K562 (cell line): Measurements from ENCODE around the gene ADGRE2. TPM values are rescaled to one million over a fixed set of nuclear protein-coding genes. Genes with fewer than 3 reads are reported as not detected.

Experiments used
- CBX2 ChIP-seq: fragments of 200-600 bp; sonication (generic); IDR thresholded peaks from one replicate; pipeline ENCODE4 v1.6.1; 2012; ENCODE audit warnings: mild to moderate bottlenecking, low read length, inconsistent platforms; ENCODE audit not compliant: insufficient read depth, poor library complexity, severe bottlenecking
- FOXJ3 ChIP-seq: sonication (generic); formaldehyde crosslinking; IDR thresholded peaks from 2 replicates; pipeline ENCODE4 v1.4.0; 2020; ENCODE audit warnings: mild to moderate bottlenecking, missing genetic modification reagents
- MYNN ChIP-seq, 2 experiments: sonication (generic); formaldehyde crosslinking in 1 of 2; IDR thresholded peaks; 2 replicates each; pipeline versions ENCODE4 v1.5.0 to v1.6.1; 2016 to 2020; ENCODE audit warnings: antibody characterized with exemption in 1 of 2, missing genetic modification reagents in 1 of 2
- NFATC3 ChIP-seq: fragments of 450-650 bp; IDR thresholded peaks from 2 replicates; pipeline ENCODE4 v1.6.1; 2017; ENCODE audit warnings: mild to moderate bottlenecking
- PHB ChIP-seq: fragments of 250-450 bp; sonication (Bioruptor Pico); IDR thresholded peaks from 2 replicates; pipeline ENCODE4 v1.5.0; 2021
- POLR2G ChIP-seq: fragments of 200-400 bp; formaldehyde crosslinking; IDR thresholded peaks from 2 replicates; pipeline ENCODE4 v1.6.1; 2017; ENCODE audit warnings: low read depth, mild to moderate bottlenecking, antibody characterized with exemption, low read length, moderate library complexity
- TAF9B ChIP-seq: fragments of 450-650 bp; IDR thresholded peaks from 2 replicates; pipeline ENCODE4 v1.6.1; 2018; ENCODE audit warnings: mild to moderate bottlenecking; ENCODE audit not compliant: partially characterized antibody
- ZBTB40 ChIP-seq, 2 experiments: fragments of 450-650 bp in 1 of 2; sonication (generic) in 1 of 2; formaldehyde crosslinking in 1 of 2; IDR thresholded peaks; 2 replicates each; pipeline versions ENCODE4 v1.7.1 to v1.9.0; 2016 to 2022; ENCODE audit warnings: inconsistent platforms in 1 of 2, mild to moderate bottlenecking in 1 of 2, missing genetic modification reagents in 1 of 2
- ZNF253 ChIP-seq: fragments of 250-450 bp; sonication (Bioruptor Pico); conservative IDR thresholded peaks from 2 replicates; pipeline ENCODE4 v1.6.1; 2021; ENCODE audit warnings: mild to moderate bottlenecking
- ZNF316 ChIP-seq: fragments of 450-650 bp; IDR thresholded peaks from 2 replicates; pipeline ENCODE4 v1.6.1; 2016
- polyA plus RNA-seq, 8 experiments: library from polyadenylated mRNA; depleted of rRNA in 4 of 8; stranded (reverse) in 5 of 8; unstranded in 3 of 8; fragments of >200 nt; fragmentation: Nextera tagmentation in 2 of 8; fragmentation: Illumina TruSeq in 1 of 8; extraction: Ambion mirVana in 2 of 8; extraction: Trizol in 1 of 8; gene quantifications; 2 replicates each; pipeline versions ENCODE4 v1.2.1 to v1.2.3, GENCODE V29; 2011 to 2014; ENCODE audit warnings: inconsistent platforms in 1 of 8, missing spikeins in 1 of 8
- total RNA-seq, 7 experiments: library from RNA; depleted of rRNA in 6 of 7; stranded (reverse); fragments of >200 nt in 6 of 7; fragmentation: Illumina TruSeq in 2 of 7; extraction: Trizol in 2 of 7; gene quantifications; 2 replicates each; pipeline versions ENCODE4 v1.2.1 to v1.2.3, GENCODE V29; 2011 to 2021; ENCODE audit warnings: low replicate concordance in 1 of 7
- TF ChIP-seq, protein P1 (sequence below): fragments of 450-650 bp; formaldehyde crosslinking; IDR thresholded peaks from 2 replicates; pipeline ENCODE4 v1.4.0; 2020; ENCODE audit warnings: mild to moderate bottlenecking, mixed read lengths
- TF ChIP-seq, protein P2 (sequence below): sonication (generic); formaldehyde crosslinking; IDR thresholded peaks from 2 replicates; pipeline ENCODE4 v1.8.0; 2022; ENCODE audit warnings: mild to moderate bottlenecking, missing genetic modification reagents

ADGRE2 gene
- total and polyA plus RNA-seq, 9 of the 15 experiments (the other 6 are each of a cell fraction or from before 2014, with no cell fraction given): 4.3 to 17.3 (median 9.8) TPM

DNA sequence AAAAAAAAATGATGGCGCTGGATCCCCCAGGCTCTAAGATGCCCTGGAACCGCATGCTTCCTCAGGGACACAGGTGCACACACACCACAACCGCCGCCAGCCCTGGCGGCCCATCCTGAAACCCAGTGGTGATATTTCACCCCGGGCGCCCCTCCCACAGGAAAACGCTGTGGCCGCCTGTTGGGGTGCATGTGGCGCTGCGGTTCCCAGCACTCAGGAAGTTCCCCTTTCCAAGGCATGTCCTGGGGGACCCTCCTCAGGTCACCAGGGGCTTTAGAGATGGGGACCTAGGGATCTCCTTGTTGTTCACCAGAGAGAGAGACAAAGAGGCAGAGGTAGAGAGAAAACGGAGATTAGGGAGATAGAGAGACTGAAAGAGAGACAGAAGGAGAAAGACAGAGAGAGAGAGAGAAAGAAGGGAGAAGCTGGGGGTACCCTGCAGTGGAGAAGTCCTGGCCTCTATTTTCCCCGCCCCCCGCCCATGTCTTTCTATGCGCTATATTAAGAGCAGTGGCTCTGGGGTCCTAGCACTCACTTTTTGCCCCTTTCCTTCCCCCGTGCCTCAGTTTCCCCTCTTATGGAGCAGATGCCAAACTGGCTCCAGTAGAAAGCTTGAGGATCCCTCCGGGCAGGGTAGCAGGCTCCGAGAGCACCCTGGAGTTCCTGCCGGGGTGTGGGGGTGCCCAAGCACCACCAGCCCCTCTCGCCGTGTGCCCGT lies 2.3 kb downstream of the ADGRE2 start (continued):
- TF ChIP-seq ZNF316 (no peak), PHB (no peak), POLR2G (no peak), FOXJ3 (CRISPR knock-in tag) (no peak), MYNN (IDR thresholded peaks at IDR 0.05) (no peak), MYNN (CRISPR knock-in tag; IDR thresholded peaks at IDR 0.05) (no peak), ZBTB40 (IDR thresholded peaks at IDR 0.05) (peak; percentile 2; the same call in 1 of the 2 replicates), ZBTB40 (CRISPR knock-in tag; IDR thresholded peaks at IDR 0.05) (no peak), TAF9B (no peak), ZNF253 (CRISPR knock-in tag) (no peak), NFATC3 (no peak), CBX2 (no peak)
- TF ChIP-seq, protein P1, sequence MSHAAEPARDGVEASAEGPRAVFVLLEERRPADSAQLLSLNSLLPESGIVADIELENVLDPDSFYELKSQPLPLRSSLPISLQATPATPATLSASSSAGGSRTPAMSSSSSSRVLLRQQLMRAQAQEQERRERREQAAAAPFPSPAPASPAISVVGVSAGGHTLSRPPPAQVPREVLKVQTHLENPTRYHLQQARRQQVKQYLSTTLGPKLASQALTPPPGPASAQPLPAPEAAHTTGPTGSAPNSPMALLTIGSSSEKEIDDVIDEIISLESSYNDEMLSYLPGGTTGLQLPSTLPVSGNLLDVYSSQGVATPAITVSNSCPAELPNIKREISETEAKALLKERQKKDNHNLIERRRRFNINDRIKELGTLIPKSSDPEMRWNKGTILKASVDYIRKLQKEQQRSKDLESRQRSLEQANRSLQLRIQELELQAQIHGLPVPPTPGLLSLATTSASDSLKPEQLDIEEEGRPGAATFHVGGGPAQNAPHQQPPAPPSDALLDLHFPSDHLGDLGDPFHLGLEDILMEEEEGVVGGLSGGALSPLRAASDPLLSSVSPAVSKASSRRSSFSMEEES (CRISPR knock-in tag): no peak
- TF ChIP-seq, protein P2, sequence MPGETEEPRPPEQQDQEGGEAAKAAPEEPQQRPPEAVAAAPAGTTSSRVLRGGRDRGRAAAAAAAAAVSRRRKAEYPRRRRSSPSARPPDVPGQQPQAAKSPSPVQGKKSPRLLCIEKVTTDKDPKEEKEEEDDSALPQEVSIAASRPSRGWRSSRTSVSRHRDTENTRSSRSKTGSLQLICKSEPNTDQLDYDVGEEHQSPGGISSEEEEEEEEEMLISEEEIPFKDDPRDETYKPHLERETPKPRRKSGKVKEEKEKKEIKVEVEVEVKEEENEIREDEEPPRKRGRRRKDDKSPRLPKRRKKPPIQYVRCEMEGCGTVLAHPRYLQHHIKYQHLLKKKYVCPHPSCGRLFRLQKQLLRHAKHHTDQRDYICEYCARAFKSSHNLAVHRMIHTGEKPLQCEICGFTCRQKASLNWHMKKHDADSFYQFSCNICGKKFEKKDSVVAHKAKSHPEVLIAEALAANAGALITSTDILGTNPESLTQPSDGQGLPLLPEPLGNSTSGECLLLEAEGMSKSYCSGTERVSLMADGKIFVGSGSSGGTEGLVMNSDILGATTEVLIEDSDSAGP (CRISPR knock-in tag): no peak
